ENCODE measurements around the gene FMN1.
A peak's percentile ranks its signal among the peaks of the same experiment; 100 is the strongest.

Gene FMN1

DNA sequence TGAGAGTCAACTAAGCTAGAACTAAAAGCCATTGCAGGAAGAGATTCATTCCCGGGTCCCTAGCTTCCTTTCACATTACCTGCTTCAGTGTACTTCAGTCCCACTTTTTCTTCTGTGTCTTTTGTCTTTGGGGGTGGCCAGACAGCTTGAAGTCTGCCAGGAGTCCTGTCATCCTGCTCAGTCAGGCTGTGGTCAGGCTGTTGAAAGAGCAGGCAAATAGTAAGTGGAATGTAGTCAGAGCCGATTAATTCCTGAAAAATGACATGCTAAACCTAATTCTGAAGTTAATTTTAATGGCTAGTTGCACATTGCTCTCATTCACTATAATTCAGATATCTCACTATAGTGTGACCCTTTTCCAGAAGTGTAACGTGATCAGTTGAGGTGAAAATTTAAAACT lies 129.6 kb downstream of the FMN1 start:
- no peak for TF ChIP-seq CTCF (IDR thresholded peaks at IDR 0.05; ENCODE audit: low read depth, low read length)
- H3K4me3 ChIP-seq (ENCODE audit: low read depth, low read length) = peak overlapping the region; percentile 37

GRCh38 chr15:33059184-33059583 lies 135.3 kb downstream of the FMN1 start:
- TF ChIP-seq CTCF (IDR thresholded peaks at IDR 0.05; ENCODE audit: low read depth, low read length) = no peak
- H3K4me3 ChIP-seq (ENCODE audit: low read depth, low read length) = no peak overlapping the region

DNA sequence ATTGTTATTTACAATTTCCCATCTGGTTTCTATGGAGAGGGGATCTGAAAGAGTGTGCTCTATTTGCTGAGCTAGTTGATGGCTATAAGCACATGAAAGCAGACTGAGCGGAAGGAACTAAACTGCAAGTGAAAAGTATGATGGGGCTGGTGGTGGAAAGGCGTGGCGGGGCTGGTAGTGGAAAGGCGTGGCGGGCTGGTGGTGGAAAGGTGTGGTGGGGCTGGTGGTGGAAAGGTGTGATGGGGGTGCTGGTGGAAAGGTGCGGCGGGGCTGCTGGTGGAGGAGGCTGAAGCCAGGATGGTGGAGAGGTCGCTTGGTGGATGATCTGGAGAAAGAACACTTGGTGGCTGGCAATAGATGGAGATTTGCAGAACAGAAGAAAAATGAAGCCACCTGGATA lies 136.7 kb downstream of the FMN1 start:
- no peak overlapping the region for H3K4me3 ChIP-seq (ENCODE audit: low read depth, low read length)
- TF ChIP-seq CTCF (IDR thresholded peaks at IDR 0.05; ENCODE audit: low read depth, low read length) = no peak

GRCh38 chr15:33055962-33056361 lies 138.6 kb downstream of the FMN1 start:
- H3K4me3 ChIP-seq (ENCODE audit: low read depth, low read length) = no peak overlapping the region
- TF ChIP-seq CTCF (IDR thresholded peaks at IDR 0.05; ENCODE audit: low read depth, low read length) = no peak

DNA sequence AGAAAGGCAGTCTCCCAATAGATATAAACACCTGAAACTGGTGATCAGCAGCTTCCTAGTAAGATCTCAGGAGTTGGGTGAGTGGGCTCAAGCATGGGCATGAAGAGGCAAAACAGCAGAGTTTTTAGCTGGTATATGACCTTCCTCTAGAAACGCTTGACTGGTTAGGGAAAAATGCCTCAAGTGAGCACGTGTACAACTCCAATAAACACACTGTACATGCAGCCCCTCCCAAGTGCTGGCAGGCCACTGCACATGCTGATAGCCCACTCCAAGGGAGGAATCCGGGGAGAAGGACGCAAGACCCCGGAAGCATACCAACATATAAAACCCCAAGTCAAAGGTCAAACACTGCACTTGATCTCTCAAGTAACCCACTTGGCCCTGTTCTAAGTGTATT lies 143.0 kb downstream of the FMN1 start:
- no peak for TF ChIP-seq CTCF (IDR thresholded peaks at IDR 0.05; ENCODE audit: low read depth, low read length)
- H3K4me3 ChIP-seq (ENCODE audit: low read depth, low read length) = no peak overlapping the region

DNA sequence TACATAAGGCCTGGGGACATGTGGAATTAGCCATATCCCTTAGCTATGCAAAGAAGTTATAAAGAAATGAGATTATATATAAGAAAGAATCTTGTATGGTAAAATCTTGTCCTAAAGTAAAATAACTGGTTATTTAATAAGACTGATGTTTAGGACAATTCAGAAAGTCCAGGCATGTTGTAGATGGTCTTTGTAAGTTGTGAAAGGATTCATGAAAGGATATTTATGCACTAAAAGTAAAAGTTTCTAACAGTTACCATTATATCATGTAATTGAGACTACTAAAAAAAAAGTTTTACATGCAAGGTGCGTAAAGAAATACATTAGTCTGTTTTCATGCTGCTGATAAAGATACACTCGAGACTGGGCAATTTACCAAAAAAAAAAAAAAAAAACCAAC lies 146.3 kb downstream of the FMN1 start:
- no peak for TF ChIP-seq CTCF (IDR thresholded peaks at IDR 0.05; ENCODE audit: low read depth, low read length)
- no peak overlapping the region for H3K4me3 ChIP-seq (ENCODE audit: low read depth, low read length)

- TF ChIP-seq CTCF (IDR thresholded peaks at IDR 0.05; ENCODE audit: low read depth, low read length) = no peak
- no peak overlapping the region for H3K4me3 ChIP-seq (ENCODE audit: low read depth, low read length)
Measured at GRCh38 chr15:33047077-33047476, 147.4 kb downstream of the FMN1 start.

Measured in WI38 (cell line).